GM12875 (cell line): Measurements from ENCODE around the gene VSIG10L2.

Experiments
- H3K4me3 ChIP-seq: one replicate; pipeline ENCODE4 v1.5.1; 2011; ENCODE audit warnings: low read depth, low read length, control low read depth
- CTCF ChIP-seq: IDR thresholded peaks from 2 replicates; pipeline ENCODE4 v1.5.1; 2011; ENCODE audit warnings: low read depth, mild to moderate bottlenecking, control low read depth, inconsistent platforms, low read length, moderate library complexity, borderline replicate concordance; ENCODE audit not compliant: insufficient read depth

Gene VSIG10L2

GRCh38 chr11:125942771-125943428 lies 2.9 kb upstream of the VSIG10L2 start:
- no peak for TF ChIP-seq CTCF
- no peak overlapping the region for H3K4me3 ChIP-seq

- TF ChIP-seq CTCF = no peak
- H3K4me3 ChIP-seq = no peak overlapping the region
Observed at GRCh38 chr11:125943661-125944349, 2.0 kb upstream of the VSIG10L2 start.

GRCh38 chr11:125944350-125945010 lies 1.4 kb upstream of the VSIG10L2 start:
- no peak for TF ChIP-seq CTCF
- H3K4me3 ChIP-seq = no peak overlapping the region

- TF ChIP-seq CTCF = no peak
- H3K4me3 ChIP-seq = no peak overlapping the region
Observed at GRCh38 chr11:125945011-125945796, 640 bp upstream of the VSIG10L2 start.

GRCh38 chr11:125946712-125947418 lies 1.0 kb downstream of the VSIG10L2 start:
- no peak overlapping the region for H3K4me3 ChIP-seq
- no peak for TF ChIP-seq CTCF

- H3K4me3 ChIP-seq = no peak overlapping the region
- TF ChIP-seq CTCF = no peak
Observed at GRCh38 chr11:125947419-125948277, 1.8 kb downstream of the VSIG10L2 start.
